Measurements from ENCODE around the gene ZMYM2.
A peak's percentile ranks its signal among the peaks of the same experiment; 100 is the strongest.

ZMYM2 gene

GRCh38 chr13:20080377-20081164 lies 122.0 kb downstream of the ZMYM2 start:
- FAIRE-seq (peak; percentile 35), DNase-seq (ENCODE audit: insufficient read length, low spot score) (no peak)

DNA sequence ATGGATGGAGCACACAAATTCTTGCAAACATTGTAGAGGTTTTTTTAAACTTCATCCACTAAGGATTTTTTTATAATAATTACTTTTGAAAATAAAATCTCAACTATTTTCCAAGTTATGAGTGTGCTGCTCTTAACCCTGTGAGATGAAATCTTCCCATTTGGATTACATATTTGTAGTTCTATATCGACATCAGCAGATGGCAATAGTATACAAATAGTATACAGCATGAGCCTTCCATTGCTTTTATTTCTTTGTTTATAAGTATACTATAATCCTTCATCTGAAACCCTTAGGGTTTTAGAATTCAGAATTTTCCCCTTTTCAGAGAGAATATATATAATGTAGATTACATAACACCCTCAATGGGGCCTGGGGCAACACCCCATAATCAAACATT lies 131.8 kb downstream of the ZMYM2 start:
- FAIRE-seq (no peak), DNase-seq (ENCODE audit: insufficient read length, low spot score) (no peak)
- TF ChIP-seq POLR2A (IDR thresholded peaks at IDR 0.05; ENCODE audit: low read depth, low read length) (no peak), TAF1 (IDR thresholded peaks at IDR 0.05; ENCODE audit: low read depth, low read length) (no peak), SPI1 (IDR thresholded peaks at IDR 0.05; ENCODE audit: low read depth, low read length) (no peak), POU2F2 (IDR thresholded peaks at IDR 0.05; ENCODE audit: low read depth, low read length) (no peak), POLR2AphosphoS5 (IDR thresholded peaks at IDR 0.05; ENCODE audit: low read depth, low read length) (no peak), PAX5 (IDR thresholded peaks at IDR 0.05; ENCODE audit: insufficient read depth, low read length, severe bottlenecking) (no peak)

More at GRCh38 chr13:20080377-20081164, 122.0 kb downstream of the ZMYM2 start:
- no peak for TF ChIP-seq SPI1 (IDR thresholded peaks at IDR 0.05; ENCODE audit: low read depth, low read length)
- TF ChIP-seq POLR2A (IDR thresholded peaks at IDR 0.05; ENCODE audit: low read depth, low read length) = no peak
- no peak for TF ChIP-seq POLR2AphosphoS5 (IDR thresholded peaks at IDR 0.05; ENCODE audit: low read depth, low read length)
- no peak for TF ChIP-seq PAX5 (IDR thresholded peaks at IDR 0.05; ENCODE audit: insufficient read depth, low read length, severe bottlenecking)
- TF ChIP-seq TAF1 (IDR thresholded peaks at IDR 0.05; ENCODE audit: low read depth, low read length) = no peak
- TF ChIP-seq POU2F2 (IDR thresholded peaks at IDR 0.05; ENCODE audit: low read depth, low read length) = no peak

- FAIRE-seq (peak; percentile 5), DNase-seq (ENCODE audit: insufficient read length, low spot score) (no peak)
- TF ChIP-seq SPI1 (IDR thresholded peaks at IDR 0.05; ENCODE audit: low read depth, low read length) (no peak), POU2F2 (IDR thresholded peaks at IDR 0.05; ENCODE audit: low read depth, low read length) (no peak), TAF1 (IDR thresholded peaks at IDR 0.05; ENCODE audit: low read depth, low read length) (no peak), POLR2A (IDR thresholded peaks at IDR 0.05; ENCODE audit: low read depth, low read length) (no peak)
Observed at GRCh38 chr13:20093951-20094350, 135.4 kb downstream of the ZMYM2 start.

GRCh38 chr13:20099319-20099718 lies 140.8 kb downstream of the ZMYM2 start:
- TF ChIP-seq SPI1 (IDR thresholded peaks at IDR 0.05; ENCODE audit: low read depth, low read length) = no peak
- no peak for TF ChIP-seq TAF1 (IDR thresholded peaks at IDR 0.05; ENCODE audit: low read depth, low read length)
- no peak for TF ChIP-seq POLR2A (IDR thresholded peaks at IDR 0.05; ENCODE audit: low read depth, low read length)
- no peak for TF ChIP-seq PAX5 (IDR thresholded peaks at IDR 0.05; ENCODE audit: insufficient read depth, low read length, severe bottlenecking)
- DNase-seq (ENCODE audit: insufficient read length, low spot score) (no peak), FAIRE-seq (no peak)

GRCh38 chr13:20101467-20102316 lies 143.2 kb downstream of the ZMYM2 start:
- DNase-seq (ENCODE audit: insufficient read length, low spot score) (no peak), FAIRE-seq (no peak)
- TF ChIP-seq PAX5 (IDR thresholded peaks at IDR 0.05; ENCODE audit: insufficient read depth, low read length, severe bottlenecking) = no peak
- TF ChIP-seq TAF1 (IDR thresholded peaks at IDR 0.05; ENCODE audit: low read depth, low read length) = no peak
- TF ChIP-seq SPI1 (IDR thresholded peaks at IDR 0.05; ENCODE audit: low read depth, low read length) = no peak
- TF ChIP-seq POU2F2 (IDR thresholded peaks at IDR 0.05; ENCODE audit: low read depth, low read length) = no peak
- no peak for TF ChIP-seq POLR2A (IDR thresholded peaks at IDR 0.05; ENCODE audit: low read depth, low read length)
- no peak for TF ChIP-seq POLR2AphosphoS5 (IDR thresholded peaks at IDR 0.05; ENCODE audit: low read depth, low read length)

DNA sequence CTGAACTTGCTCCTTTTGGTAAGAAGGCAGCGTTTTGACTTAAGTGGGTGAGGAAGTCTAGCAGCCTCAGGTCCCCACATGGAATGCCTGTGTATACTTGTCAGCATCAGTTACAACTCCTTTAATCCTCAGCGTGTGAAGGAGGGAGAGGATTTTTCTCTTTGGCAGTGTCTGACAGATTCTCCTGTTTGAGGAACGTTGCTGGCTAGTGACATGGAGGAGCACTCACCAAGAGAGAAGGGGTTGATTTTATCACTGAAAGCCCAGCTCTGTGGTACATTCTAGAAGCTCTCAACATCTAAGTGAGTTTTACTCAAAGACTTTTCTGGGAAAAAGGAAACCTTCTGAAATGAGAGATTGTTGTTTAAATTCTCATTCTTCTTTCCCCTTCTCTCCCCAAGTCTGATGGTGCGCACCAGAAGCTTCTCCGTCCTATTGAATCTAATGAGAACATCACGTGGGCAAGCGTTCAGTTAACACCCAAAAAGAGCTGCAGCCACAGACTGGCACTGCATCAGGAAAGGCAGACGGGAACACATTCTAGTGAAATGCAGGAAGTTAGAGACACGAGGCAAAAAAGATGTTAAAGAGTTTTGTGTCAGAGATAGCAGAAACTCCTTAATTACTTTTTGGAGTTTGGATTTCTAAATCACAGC lies 144.1 kb downstream of the ZMYM2 start:
- FAIRE-seq = no peak
- DNase-seq (ENCODE audit: insufficient read length, low spot score) = no peak
- TF ChIP-seq PAX5 (IDR thresholded peaks at IDR 0.05; ENCODE audit: insufficient read depth, low read length, severe bottlenecking) (no peak), POLR2A (IDR thresholded peaks at IDR 0.05; ENCODE audit: low read depth, low read length) (no peak), POLR2AphosphoS5 (IDR thresholded peaks at IDR 0.05; ENCODE audit: low read depth, low read length) (no peak), POU2F2 (IDR thresholded peaks at IDR 0.05; ENCODE audit: low read depth, low read length) (no peak), SPI1 (IDR thresholded peaks at IDR 0.05; ENCODE audit: low read depth, low read length) (no peak), TAF1 (IDR thresholded peaks at IDR 0.05; ENCODE audit: low read depth, low read length) (no peak)

DNA sequence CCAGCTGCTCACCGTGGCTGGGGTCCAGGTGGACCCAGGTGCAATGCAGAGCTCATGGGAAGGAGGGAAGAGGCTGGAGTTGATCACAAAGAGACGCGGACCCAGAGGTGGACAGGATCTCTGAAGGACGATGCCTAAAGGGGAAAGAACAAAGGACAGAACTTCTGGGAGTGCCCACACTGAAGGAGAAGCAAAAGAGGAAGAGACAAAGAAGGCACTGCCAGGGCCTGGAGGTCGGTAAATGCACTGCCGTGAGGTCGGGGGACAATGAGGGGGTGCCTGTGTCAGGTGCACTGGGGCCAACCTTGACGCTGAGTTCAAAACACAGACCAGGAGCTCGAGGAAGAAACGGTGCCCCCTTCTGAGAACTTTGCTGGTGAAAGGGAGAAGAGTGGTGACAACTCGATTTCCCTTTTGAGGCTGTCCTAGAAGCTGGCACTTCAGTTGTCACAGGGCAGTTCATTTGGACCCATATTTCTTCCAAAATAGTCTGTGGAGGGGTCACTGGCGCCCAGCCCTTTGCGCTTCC lies 146.7 kb downstream of the ZMYM2 start:
- no peak for FAIRE-seq

DNA sequence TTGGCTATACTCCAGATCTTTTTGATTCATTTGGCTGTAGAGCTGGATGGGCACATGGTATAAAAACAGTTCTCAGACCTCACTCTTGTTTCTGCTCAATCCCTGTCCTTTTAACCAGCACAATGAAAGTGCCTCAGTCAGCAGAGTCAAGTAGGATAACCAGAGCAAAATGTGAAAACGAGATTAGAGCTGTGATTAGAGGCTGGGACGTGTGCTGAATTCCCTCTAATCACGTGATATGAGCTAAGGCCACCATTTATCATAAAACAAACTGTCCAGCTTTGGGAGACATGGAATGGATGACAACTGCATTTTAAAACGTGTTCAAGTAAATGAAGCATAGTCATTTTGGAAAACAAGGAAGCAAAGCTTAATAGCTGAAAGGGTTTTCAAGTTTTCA lies 148.2 kb downstream of the ZMYM2 start:
- DNase-seq (ENCODE audit: insufficient read length, low spot score) (no peak), FAIRE-seq (no peak)
- TF ChIP-seq POU2F2 (IDR thresholded peaks at IDR 0.05; ENCODE audit: low read depth, low read length) (no peak), PAX5 (IDR thresholded peaks at IDR 0.05; ENCODE audit: insufficient read depth, low read length, severe bottlenecking) (no peak), POLR2A (IDR thresholded peaks at IDR 0.05; ENCODE audit: low read depth, low read length) (no peak), SPI1 (IDR thresholded peaks at IDR 0.05; ENCODE audit: low read depth, low read length) (no peak), TAF1 (IDR thresholded peaks at IDR 0.05; ENCODE audit: low read depth, low read length) (no peak), POLR2AphosphoS5 (IDR thresholded peaks at IDR 0.05; ENCODE audit: low read depth, low read length) (no peak)

More for the DNA sequence above, 146.7 kb downstream of the ZMYM2 start:
- DNase-seq (ENCODE audit: insufficient read length, low spot score) = no peak
- TF ChIP-seq POU2F2 (IDR thresholded peaks at IDR 0.05; ENCODE audit: low read depth, low read length) (no peak), SPI1 (IDR thresholded peaks at IDR 0.05; ENCODE audit: low read depth, low read length) (no peak), POLR2AphosphoS5 (IDR thresholded peaks at IDR 0.05; ENCODE audit: low read depth, low read length) (no peak), POLR2A (IDR thresholded peaks at IDR 0.05; ENCODE audit: low read depth, low read length) (no peak), TAF1 (IDR thresholded peaks at IDR 0.05; ENCODE audit: low read depth, low read length) (no peak), PAX5 (IDR thresholded peaks at IDR 0.05; ENCODE audit: insufficient read depth, low read length, severe bottlenecking) (no peak)

DNA sequence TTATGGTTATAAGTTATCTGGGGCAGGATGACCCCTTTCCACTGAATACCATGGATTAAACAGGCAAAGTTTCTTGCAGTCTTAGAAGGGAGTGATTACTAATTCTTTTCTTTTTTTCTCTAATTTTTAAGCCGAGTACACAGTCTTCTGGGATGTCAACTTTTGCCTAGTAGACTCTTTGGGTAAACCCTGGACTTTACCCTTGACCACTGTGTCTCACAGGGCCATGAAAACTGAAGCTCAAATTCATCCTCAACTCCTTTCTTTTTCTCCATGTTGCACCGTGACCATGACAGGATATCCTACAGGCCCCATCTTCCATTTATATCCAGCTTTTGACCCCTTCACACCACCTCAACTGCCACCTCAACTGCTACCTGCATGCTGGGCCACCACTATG lies 150.5 kb downstream of the ZMYM2 start:
- no peak for FAIRE-seq
- TF ChIP-seq POLR2AphosphoS5 (IDR thresholded peaks at IDR 0.05; ENCODE audit: low read depth, low read length) = no peak
- no peak for TF ChIP-seq PAX5 (IDR thresholded peaks at IDR 0.05; ENCODE audit: insufficient read depth, low read length, severe bottlenecking)
- TF ChIP-seq POLR2A (IDR thresholded peaks at IDR 0.05; ENCODE audit: low read depth, low read length) = no peak
- TF ChIP-seq POU2F2 (IDR thresholded peaks at IDR 0.05; ENCODE audit: low read depth, low read length) = no peak
- TF ChIP-seq SPI1 (IDR thresholded peaks at IDR 0.05; ENCODE audit: low read depth, low read length) = no peak
- TF ChIP-seq TAF1 (IDR thresholded peaks at IDR 0.05; ENCODE audit: low read depth, low read length) = no peak

More for the DNA sequence above, 150.5 kb downstream of the ZMYM2 start:
- DNase-seq (ENCODE audit: insufficient read length, low spot score) = no peak

Measured in GM12891 (cell line).